GM13977 (cell line): ENCODE data around the gene ATG101.

Experiments
- DNase-seq: peaks from one replicate; pipeline ENCODE4 v3.0.0; 2012; ENCODE audit warnings: low spot score
- in situ Hi-C: fragments of 300-500 bp; cut with MboI; formaldehyde crosslinking; loops from one replicate; pipeline ENCODE4 v1.12.0; 2022; ENCODE audit warnings: low sequenced_read_pairs, low pct_unique_long_range_greater_than_20kb, mixed read lengths, inconsistent platforms; ENCODE audit not compliant: unreplicated experiment
- TF ChIP-seq, protein P1 (sequence below): IDR thresholded peaks from 2 replicates; pipeline ENCODE4 v1.5.1; 2012; ENCODE audit warnings: mild to moderate bottlenecking, control low read depth; ENCODE audit not compliant: insufficient read depth; ENCODE audit errors: extremely low read depth, missing control alignments

ATG101 gene

GRCh38 chr12:52070185-52070925 lies 577 bp downstream of the ATG101 start:
- no peak for DNase-seq
- TF ChIP-seq, protein P1, sequence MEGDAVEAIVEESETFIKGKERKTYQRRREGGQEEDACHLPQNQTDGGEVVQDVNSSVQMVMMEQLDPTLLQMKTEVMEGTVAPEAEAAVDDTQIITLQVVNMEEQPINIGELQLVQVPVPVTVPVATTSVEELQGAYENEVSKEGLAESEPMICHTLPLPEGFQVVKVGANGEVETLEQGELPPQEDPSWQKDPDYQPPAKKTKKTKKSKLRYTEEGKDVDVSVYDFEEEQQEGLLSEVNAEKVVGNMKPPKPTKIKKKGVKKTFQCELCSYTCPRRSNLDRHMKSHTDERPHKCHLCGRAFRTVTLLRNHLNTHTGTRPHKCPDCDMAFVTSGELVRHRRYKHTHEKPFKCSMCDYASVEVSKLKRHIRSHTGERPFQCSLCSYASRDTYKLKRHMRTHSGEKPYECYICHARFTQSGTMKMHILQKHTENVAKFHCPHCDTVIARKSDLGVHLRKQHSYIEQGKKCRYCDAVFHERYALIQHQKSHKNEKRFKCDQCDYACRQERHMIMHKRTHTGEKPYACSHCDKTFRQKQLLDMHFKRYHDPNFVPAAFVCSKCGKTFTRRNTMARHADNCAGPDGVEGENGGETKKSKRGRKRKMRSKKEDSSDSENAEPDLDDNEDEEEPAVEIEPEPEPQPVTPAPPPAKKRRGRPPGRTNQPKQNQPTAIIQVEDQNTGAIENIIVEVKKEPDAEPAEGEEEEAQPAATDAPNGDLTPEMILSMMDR: no peak
- in situ Hi-C loops: no loop called here

GRCh38 chr12:52073531-52074381 lies 4.0 kb downstream of the ATG101 start:
- TF ChIP-seq, protein P1: no peak
- DNase-seq: no peak
- in situ Hi-C loops: no loop called here

- DNase-seq: no peak
- TF ChIP-seq, protein P1: no peak
- in situ Hi-C loops: no loop called here
Measured at GRCh38 chr12:52074971-52075724, 5.4 kb downstream of the ATG101 start.

DNA sequence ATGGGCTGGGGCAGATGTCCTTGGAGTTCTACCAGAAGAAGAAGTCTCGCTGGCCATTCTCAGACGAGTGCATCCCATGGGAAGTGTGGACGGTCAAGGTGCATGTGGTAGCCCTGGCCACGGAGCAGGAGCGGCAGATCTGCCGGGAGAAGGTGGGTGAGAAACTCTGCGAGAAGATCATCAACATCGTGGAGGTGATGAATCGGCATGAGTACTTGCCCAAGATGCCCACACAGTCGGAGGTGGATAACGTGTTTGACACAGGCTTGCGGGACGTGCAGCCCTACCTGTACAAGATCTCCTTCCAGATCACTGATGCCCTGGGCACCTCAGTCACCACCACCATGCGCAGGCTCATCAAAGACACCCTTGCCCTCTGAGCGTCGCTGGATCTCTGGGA lies 7.0 kb downstream of the ATG101 start:
- in situ Hi-C loops: no loop called here
- no peak for DNase-seq
- TF ChIP-seq, protein P1: no peak

- in situ Hi-C loops: no loop called here
- TF ChIP-seq, protein P1: no peak
- no peak for DNase-seq
Measured at GRCh38 chr12:52078276-52078675, 8.5 kb downstream of the ATG101 start.
